Kidney (tissue), 14 donors: ENCODE results near the gene ID3. TPM values are rescaled to one million over a fixed set of nuclear protein-coding genes. Genes with fewer than 3 reads are reported as not detected.

Experiments
- DNase-seq, 5 donors: peaks; one replicate each; pipeline ENCODE4 v3.0.0-alpha.2; 2013 to 2020
- FAIRE-seq: peaks from 2 replicates; lab custom pipeline; 2012; peaks lifted over from hg19 to GRCh38; lab: Jason Lieb, UNC
- H3K27ac ChIP-seq, 2 donors: one replicate each; pipeline ENCODE4 v1.7.0; 2013; ENCODE audit warnings: low read depth in 2 of 2, low read length in 2 of 2, inconsistent platforms in 1 of 2
- H3K27me3 ChIP-seq: one replicate; pipeline ENCODE4 v1.7.1; 2013; ENCODE audit warnings: low read length, inconsistent platforms; ENCODE audit not compliant: control insufficient read depth, insufficient read depth
- H3K36me3 ChIP-seq, 3 donors: one replicate each; pipeline versions ENCODE4 v1.7.0 to v1.7.1; 2013; ENCODE audit warnings: low read length in 3 of 3, control low read depth in 1 of 3, inconsistent platforms in 1 of 3; ENCODE audit not compliant: insufficient read depth in 3 of 3, control insufficient read depth in 2 of 3
- H3K4me1 ChIP-seq, 3 donors: one replicate each; pipeline versions ENCODE4 v1.7.0 to v1.7.1; 2013; ENCODE audit warnings: low read length in 3 of 3, inconsistent platforms in 1 of 3, low read depth in 1 of 3; ENCODE audit not compliant: control insufficient read depth in 2 of 3, insufficient read depth in 2 of 3
- H3K4me3 ChIP-seq, 3 donors: one replicate each; pipeline versions ENCODE4 v1.7.0 to v1.8.1; 2013; ENCODE audit warnings: low read length in 3 of 3, control low read depth in 1 of 3, inconsistent platforms in 1 of 3
- H3K9ac ChIP-seq, 3 donors: one replicate each; pipeline versions ENCODE4 v1.7.0 to v1.7.1; 2013; ENCODE audit warnings: low read length in 3 of 3, control low read depth in 1 of 3, inconsistent platforms in 1 of 3
- H3K9me3 ChIP-seq, 3 donors: one replicate each; pipeline versions ENCODE4 v1.7.0 to v1.7.1; 2013; ENCODE audit warnings: low read length in 3 of 3, control low read depth in 1 of 3, inconsistent platforms in 1 of 3; ENCODE audit not compliant: control insufficient read depth in 2 of 3, insufficient read depth in 1 of 3
- intact Hi-C: fragments of 100-400 bp; cut with DNase I; formaldehyde crosslinking; loops from one replicate; pipeline ENCODE4 v1.11.1; 2022
- polyA plus RNA-seq: library from polyadenylated mRNA; stranded (reverse); fragments of 350-450 nt; fragmentation: Illumina TruSeq; extraction: RNeasy Lipid Tissue Mini Kit (QIAGEN cat#74804); gene quantifications from one replicate; pipeline ENCODE4 v1.2.3, GENCODE V29; 2014; ENCODE audit warnings: low read depth, low replicate concordance; ENCODE audit not compliant: insufficient read depth
- total RNA-seq: library from RNA; stranded (reverse); fragmentation: NEBNext Ultra II Directional; extraction: Animal tissue kit (Norgen Biotek cat#: 25700); gene quantifications from one replicate; pipeline ENCODE4 v1.2.1, GENCODE V29; 2021
- TF ChIP-seq, protein P1 (sequence below): IDR thresholded peaks from 3 replicates; pipeline ENCODE4 v1.5.1; 2012; ENCODE audit warnings: mild to moderate bottlenecking, moderate library complexity, borderline replicate concordance; ENCODE audit not compliant: insufficient read depth; ENCODE audit errors: extremely low read depth
- donor health status: control.
- donor health status: control.
- donor health status: control.
- donor health status: control.
- donor health status: control.
- donor health status: DM: yes; HTN: yes; CAD: no.
- donor health status: Normal renal cell carcinoma (clear cell type).

Gene ID3
- total and polyA plus RNA-seq, 2 donors from 2014 or later: 97.8 to 157 TPM

DNA sequence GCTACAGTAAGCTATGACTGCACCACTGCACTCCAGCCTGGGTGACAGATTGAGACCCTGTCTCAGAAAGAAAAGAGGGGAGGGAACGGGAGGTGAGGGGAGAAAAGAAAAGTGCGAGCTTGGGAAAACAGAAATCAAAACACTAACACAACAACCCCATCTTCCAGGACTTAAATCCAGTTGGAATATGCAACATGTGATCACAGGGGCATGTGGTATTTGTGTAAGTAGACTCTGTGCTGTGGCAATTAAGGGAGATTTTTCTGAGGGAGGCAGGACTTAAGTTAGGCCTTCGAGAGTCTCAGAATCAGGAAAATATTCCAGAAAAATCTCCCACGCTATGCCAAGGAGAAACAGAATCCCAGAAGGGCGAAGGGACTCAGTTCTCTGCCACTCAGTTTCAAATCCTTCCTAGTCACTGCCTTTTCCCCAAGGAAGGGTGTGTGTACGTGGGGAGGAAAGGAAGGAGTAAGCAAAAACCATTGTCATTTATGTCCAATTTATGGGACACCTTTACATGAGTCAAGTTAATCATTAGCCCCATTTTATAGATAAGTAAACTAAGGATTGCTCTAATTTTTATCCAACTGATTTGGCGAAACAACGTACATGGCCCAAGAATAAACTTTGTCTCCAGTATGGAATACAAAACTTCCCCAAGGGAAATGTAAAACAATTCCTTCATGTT is 12.3 kb downstream of the ID3 start:
- intact Hi-C loops: no loop called here

GRCh38 chr1:23545851-23546250 is 13.4 kb downstream of the ID3 start:
- Histone ChIP-seq H3K27ac (no peak overlapping the region), H3K4me3 (no peak overlapping the region), H3K36me3 (no peaks in the 10 kb centered on the region), H3K9ac (no peak overlapping the region), H3K27me3 (no peaks in the 10 kb centered on the region), H3K9me3 (no peaks in the 10 kb centered on the region), H3K4me1 (peaks cover 0 to 2% (median 0%) of the 10 kb centered on the region in 3 donors)
- FAIRE-seq (no peak), DNase-seq (no peak)
- TF ChIP-seq, protein P1, sequence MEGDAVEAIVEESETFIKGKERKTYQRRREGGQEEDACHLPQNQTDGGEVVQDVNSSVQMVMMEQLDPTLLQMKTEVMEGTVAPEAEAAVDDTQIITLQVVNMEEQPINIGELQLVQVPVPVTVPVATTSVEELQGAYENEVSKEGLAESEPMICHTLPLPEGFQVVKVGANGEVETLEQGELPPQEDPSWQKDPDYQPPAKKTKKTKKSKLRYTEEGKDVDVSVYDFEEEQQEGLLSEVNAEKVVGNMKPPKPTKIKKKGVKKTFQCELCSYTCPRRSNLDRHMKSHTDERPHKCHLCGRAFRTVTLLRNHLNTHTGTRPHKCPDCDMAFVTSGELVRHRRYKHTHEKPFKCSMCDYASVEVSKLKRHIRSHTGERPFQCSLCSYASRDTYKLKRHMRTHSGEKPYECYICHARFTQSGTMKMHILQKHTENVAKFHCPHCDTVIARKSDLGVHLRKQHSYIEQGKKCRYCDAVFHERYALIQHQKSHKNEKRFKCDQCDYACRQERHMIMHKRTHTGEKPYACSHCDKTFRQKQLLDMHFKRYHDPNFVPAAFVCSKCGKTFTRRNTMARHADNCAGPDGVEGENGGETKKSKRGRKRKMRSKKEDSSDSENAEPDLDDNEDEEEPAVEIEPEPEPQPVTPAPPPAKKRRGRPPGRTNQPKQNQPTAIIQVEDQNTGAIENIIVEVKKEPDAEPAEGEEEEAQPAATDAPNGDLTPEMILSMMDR: no peak
- intact Hi-C loops: no loop called here

More for the DNA sequence above, 12.3 kb downstream of the ID3 start:
- DNase-seq: no peak
- Histone ChIP-seq H3K36me3 (no peaks in the 10 kb centered on the region), H3K27me3 (no peaks in the 10 kb centered on the region), H3K4me1 (peaks cover 0 to 2% (median 0%) of the 10 kb centered on the region in 3 donors), H3K4me3 (no peak overlapping the region), H3K9ac (no peak overlapping the region), H3K27ac (no peak overlapping the region), H3K9me3 (no peaks in the 10 kb centered on the region)
- FAIRE-seq: no peak
- TF ChIP-seq, protein P1: no peak

- peak; percentile 80 to 94 (median 89) for DNase-seq
- H3K27ac ChIP-seq: no peak overlapping the region
- no peaks in the 10 kb centered on the region for H3K9me3 ChIP-seq
- no peaks in the 10 kb centered on the region for H3K36me3 ChIP-seq
- peaks cover 0 to 3% (median 3%) of the 10 kb centered on the region in 3 donors for H3K4me1 ChIP-seq
- no peak overlapping the region for H3K9ac ChIP-seq
- FAIRE-seq: no peak
- TF ChIP-seq, protein P1: peak; percentile 98
- H3K27me3 ChIP-seq: no peaks in the 10 kb centered on the region
- intact Hi-C loops: loop anchor here (5.0 kb wide), 1 partner anchor 93 kb away; no protein-coding TSS in a partner anchor
- H3K4me3 ChIP-seq: no peak overlapping the region
Measured at GRCh38 chr1:23544444-23545389, 14.6 kb downstream of the ID3 start.
